Activated naive CD8-positive, alpha-beta T cell treated with anti-CD3 and anti-CD28 coated beads, Interleukin-2, amount 50 U/mL, for 24 hours (primary cell): ENCODE data around the gene CDH15.
A peak's percentile ranks its signal among the peaks of the same experiment; 100 is the strongest.
"Not testable (repeated sequence)": the region's sequence is repeated elsewhere in the genome, so short reads cannot be mapped to it uniquely, and the experiment has no call there.

Experiments
- ATAC-seq: fragments of 150-1000 bp; cut with Tn5 transposase; one replicate; pipeline ENCODE4 v1.10.0; 2021
- DNase-seq: peaks from one replicate; pipeline ENCODE4 v3.0.0; 2021
- H3K27ac Mint-ChIP-seq: one replicate; pipeline ENCODE4 v1.8.0; 2021; ENCODE audit warnings: mild to moderate bottlenecking, mixed read lengths
- H3K27me3 Mint-ChIP-seq: one replicate; pipeline ENCODE4 v1.8.0; 2021; ENCODE audit warnings: mixed read lengths
- H3K36me3 Mint-ChIP-seq: one replicate; pipeline ENCODE4 v1.8.0; 2021; ENCODE audit warnings: low read depth, mixed read lengths
- H3K4me1 Mint-ChIP-seq: one replicate; pipeline ENCODE4 v1.8.0; 2021; ENCODE audit warnings: mixed read lengths
- H3K4me3 Mint-ChIP-seq: one replicate; pipeline ENCODE4 v1.8.0; 2021; ENCODE audit warnings: mild to moderate bottlenecking, moderate library complexity, mixed read lengths
- H3K9me3 Mint-ChIP-seq: one replicate; pipeline ENCODE4 v1.8.0; 2021; ENCODE audit warnings: mixed read lengths

Gene CDH15

GRCh38 chr16:89159066-89159849 is 12.3 kb upstream of the CDH15 start:
- H3K4me1 Mint-ChIP-seq, result no peaks in the 10 kb centered on the region
- no peaks in the 10 kb centered on the region for H3K36me3 Mint-ChIP-seq
- H3K27me3 Mint-ChIP-seq, result no peaks in the 10 kb centered on the region
- no peaks in the 10 kb centered on the region for H3K9me3 Mint-ChIP-seq
- no peak overlapping the region for H3K27ac Mint-ChIP-seq
- no peak for ATAC-seq
- H3K4me3 Mint-ChIP-seq, result no peak overlapping the region
- no peak for DNase-seq

GRCh38 chr16:89159850-89160354 is 11.6 kb upstream of the CDH15 start:
- ATAC-seq (no peak), DNase-seq (no peak)
- H3K4me3 Mint-ChIP-seq, result no peak overlapping the region
- H3K4me1 Mint-ChIP-seq, result no peaks in the 10 kb centered on the region
- no peaks in the 10 kb centered on the region for H3K27me3 Mint-ChIP-seq
- H3K9me3 Mint-ChIP-seq, result no peaks in the 10 kb centered on the region
- no peak overlapping the region for H3K27ac Mint-ChIP-seq
- no peaks in the 10 kb centered on the region for H3K36me3 Mint-ChIP-seq

DNA sequence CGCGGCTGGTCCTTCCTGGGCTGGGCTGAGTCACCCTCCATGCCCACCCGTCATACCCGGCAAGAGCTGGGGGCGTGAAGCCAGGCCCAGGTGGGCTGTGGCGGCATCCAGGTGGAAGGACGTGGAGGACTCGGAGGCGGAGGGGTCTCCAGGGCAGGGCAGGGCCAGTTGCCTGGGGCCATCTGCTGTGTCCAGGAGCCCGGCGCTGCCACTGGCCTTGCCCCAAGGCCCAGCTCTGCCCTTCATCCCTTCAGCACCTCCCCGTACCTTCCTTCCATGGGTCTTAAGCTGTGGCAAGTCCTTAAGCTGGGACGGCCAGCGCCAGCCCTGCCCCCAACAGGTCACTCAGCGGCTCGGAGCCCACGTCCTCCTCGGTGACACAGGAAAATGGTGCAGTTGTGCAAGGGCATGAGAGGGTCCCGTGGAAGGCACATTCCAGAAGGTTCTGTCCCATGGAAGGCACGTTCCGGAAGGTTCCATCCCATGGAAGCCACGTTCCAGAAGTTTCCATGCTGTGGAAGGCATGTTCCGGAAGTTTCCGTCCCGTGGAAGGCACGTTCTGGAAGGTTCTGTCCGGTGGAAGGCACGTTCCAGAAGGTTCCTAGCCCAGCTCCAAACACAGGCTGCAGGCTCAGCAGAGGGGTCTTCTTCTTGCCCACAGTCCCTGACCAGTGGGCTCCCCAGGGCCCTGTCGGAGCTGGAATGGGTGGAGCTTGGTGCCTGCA is 10.4 kb upstream of the CDH15 start:
- no peaks in the 10 kb centered on the region for H3K9me3 Mint-ChIP-seq
- H3K4me1 Mint-ChIP-seq, result no peaks in the 10 kb centered on the region
- no peaks in the 10 kb centered on the region for H3K36me3 Mint-ChIP-seq
- H3K4me3 Mint-ChIP-seq, result no peak overlapping the region
- ATAC-seq, result no peak
- DNase-seq, result no peak
- no peaks in the 10 kb centered on the region for H3K27me3 Mint-ChIP-seq
- H3K27ac Mint-ChIP-seq, result no peak overlapping the region

DNA sequence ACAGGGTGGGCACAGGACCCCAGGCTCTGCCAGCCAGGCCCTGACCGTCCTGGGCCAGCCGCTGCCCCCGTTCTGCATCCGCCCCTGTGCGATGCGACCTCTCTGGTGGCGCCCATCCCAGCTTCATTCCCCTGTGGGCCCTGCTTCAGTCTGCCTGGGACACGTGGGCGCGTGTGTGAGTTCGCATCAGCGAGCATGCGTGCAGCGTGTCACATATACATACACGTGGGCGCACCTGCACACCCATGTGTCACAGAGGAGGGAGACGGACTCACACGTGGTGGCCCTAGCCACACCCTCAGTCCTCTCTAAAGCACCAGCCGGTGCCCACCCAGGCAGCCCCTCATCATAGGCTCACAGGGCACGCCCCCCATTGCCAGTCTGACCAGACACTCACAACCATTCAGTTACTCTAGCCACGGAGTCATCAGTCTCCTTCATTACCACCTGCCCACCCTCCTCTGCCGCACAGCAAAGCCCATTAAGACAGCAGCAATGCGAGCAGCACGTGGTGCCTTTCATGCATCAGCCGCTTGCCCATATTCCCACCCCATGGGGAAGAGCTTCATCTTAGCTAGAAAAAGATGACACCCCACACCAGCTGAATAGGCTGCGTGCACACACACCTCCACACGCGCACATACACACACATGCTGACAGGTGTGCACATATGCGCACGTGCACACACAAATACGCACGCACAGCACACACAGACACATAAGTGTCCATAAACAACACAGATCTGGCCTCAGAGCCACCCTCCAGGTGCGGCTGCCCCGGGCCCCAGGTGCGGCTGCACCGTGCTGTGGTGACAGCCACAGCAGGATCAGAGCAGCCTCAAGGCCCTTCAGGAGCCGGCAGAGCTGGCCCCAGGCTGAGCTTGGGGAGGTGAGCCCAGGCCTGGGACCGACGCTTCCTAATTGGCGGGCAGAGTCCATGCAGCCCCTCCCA is 9.5 kb upstream of the CDH15 start:
- no peaks in the 10 kb centered on the region for H3K27me3 Mint-ChIP-seq
- ATAC-seq (no peak), DNase-seq (no peak)
- H3K27ac Mint-ChIP-seq, result no peak overlapping the region
- no peaks in the 10 kb centered on the region for H3K4me1 Mint-ChIP-seq
- H3K36me3 Mint-ChIP-seq, result no peaks in the 10 kb centered on the region
- H3K4me3 Mint-ChIP-seq, result no peak overlapping the region
- no peaks in the 10 kb centered on the region for H3K9me3 Mint-ChIP-seq

- H3K36me3 Mint-ChIP-seq, result no peaks in the 10 kb centered on the region
- H3K4me3 Mint-ChIP-seq, result no peak overlapping the region
- H3K27ac Mint-ChIP-seq, result no peak overlapping the region
- H3K27me3 Mint-ChIP-seq, result no peaks in the 10 kb centered on the region
- ATAC-seq (no peak), DNase-seq (no peak)
- no peaks in the 10 kb centered on the region for H3K9me3 Mint-ChIP-seq
- no peaks in the 10 kb centered on the region for H3K4me1 Mint-ChIP-seq
Measured at GRCh38 chr16:89163297-89163696, 8.3 kb upstream of the CDH15 start.

DNA sequence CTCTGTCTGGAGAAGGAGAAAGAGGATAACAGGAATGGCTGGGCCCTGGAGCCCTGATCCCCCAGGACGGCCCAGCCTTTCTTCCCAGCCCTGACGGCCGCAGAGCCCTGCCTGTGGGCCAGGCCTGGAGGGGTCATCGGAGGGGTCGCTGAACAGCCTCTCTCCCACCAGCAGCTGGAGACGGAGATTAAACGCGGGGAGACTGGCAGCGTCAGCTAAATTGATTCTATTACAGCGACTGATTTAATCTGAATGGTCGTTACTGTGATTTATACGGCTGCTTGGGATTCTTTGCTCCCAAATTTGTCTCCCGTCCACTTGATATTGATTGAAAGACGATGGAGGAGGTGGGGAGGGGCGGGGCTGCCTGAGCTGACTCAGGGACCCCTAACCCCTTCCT is 7.1 kb upstream of the CDH15 start:
- Mint-ChIP-seq H3K9me3 (no peaks in the 10 kb centered on the region), H3K36me3 (no peaks in the 10 kb centered on the region), H3K27ac (no peak overlapping the region), H3K4me3 (no peak overlapping the region), H3K4me1 (no peaks in the 10 kb centered on the region), H3K27me3 (no peaks in the 10 kb centered on the region)
- DNase-seq (no peak), ATAC-seq (no peak)

- H3K27ac Mint-ChIP-seq, result no peak overlapping the region
- no peak overlapping the region for H3K4me3 Mint-ChIP-seq
- no peaks in the 10 kb centered on the region for H3K9me3 Mint-ChIP-seq
- H3K36me3 Mint-ChIP-seq, result no peaks in the 10 kb centered on the region
- DNase-seq (no peak), ATAC-seq (no peak)
- H3K27me3 Mint-ChIP-seq, result no peaks in the 10 kb centered on the region
- no peaks in the 10 kb centered on the region for H3K4me1 Mint-ChIP-seq
Measured at GRCh38 chr16:89164847-89165680, 6.5 kb upstream of the CDH15 start.

DNA sequence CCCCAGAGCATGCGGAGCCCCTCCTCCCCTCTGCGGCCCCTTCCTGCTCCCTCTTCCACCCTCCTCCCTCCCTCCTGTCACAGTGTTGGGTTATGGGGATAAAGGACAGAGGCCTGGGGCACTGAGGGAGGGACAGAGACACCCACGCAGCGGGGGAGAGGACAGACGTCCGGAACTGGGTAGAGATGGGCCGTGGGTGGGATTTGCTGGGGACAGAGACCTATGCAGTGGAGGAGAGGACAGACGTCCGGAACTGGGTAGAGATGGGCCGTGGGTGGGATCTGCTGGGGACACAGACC is 5.9 kb upstream of the CDH15 start:
- not testable (repeated sequence) for H3K4me3 Mint-ChIP-seq, H3K4me1 Mint-ChIP-seq, H3K36me3 Mint-ChIP-seq, ATAC-seq, DNase-seq, H3K27ac Mint-ChIP-seq, H3K27me3 Mint-ChIP-seq, H3K9me3 Mint-ChIP-seq

DNA sequence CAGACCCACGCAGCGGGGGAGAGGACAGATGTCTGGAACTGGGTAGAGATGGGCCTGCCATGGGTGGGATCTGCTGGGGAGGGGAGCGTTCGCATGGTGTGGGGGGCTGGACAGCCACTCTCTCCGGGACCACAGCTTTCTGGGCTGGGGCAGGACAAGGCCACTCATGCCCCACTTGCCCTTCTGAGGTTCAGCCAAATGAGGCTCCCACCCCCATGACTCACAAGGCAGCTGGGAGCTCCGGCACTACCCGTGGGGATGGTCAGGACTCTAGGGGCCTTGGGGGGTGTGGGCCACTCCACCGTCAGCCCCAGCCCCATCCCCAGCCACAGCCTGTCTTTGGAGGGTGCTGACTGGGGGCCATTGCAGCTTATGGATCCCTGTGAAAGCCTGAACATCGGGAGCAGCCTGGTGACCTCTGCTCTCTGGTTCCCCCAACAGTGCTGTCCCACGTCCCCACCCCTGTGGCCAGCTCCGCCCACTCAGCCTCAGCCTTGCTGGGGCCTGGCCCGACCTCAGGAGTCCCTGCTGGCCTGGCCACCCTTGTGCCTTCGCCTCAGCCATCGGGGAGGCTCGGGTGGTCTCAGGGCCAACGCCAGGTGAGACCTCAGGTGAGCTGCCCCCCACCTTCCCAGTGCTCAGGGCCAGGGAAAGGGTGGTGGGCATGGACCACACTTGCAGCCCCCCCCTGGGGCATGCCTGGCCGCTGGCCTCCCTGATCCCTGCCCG is 4.7 kb upstream of the CDH15 start:
- Mint-ChIP-seq H3K4me1 (peaks cover 6% of the 10 kb centered on the region), H3K4me3 (no peak overlapping the region), H3K27ac (no peak overlapping the region), H3K9me3 (no peaks in the 10 kb centered on the region), H3K36me3 (no peaks in the 10 kb centered on the region), H3K27me3 (peaks cover 2% of the 10 kb centered on the region)
- ATAC-seq, result no peak
- no peak for DNase-seq

DNA sequence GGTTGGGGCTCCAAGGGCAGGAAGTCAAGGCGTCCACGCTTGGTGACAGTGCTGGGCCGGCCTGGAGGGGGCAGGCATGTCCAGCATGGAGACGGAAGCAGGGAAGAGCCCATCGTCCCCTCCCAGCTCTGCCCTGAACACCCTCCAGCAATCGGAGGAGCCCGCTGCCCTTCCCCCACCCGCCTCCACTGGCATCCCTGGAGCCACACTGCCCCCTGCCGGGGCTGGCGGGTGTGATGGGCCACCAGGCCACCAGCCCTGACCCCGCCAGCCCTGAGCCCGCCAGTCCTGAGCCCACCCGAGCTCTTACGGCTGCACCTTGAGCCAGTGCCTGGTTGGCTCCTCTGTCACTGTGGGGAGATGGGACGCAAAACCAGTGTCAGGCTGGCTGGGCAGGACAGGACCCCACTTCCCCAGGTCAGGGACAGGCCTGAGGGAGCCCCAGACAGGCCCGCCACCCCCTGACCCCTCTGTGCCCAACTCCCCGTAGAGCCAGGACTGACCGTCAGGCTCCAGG is 4.1 kb upstream of the CDH15 start:
- Mint-ChIP-seq H3K36me3 (no peaks in the 10 kb centered on the region), H3K9me3 (no peaks in the 10 kb centered on the region), H3K27me3 (peaks cover 2% of the 10 kb centered on the region), H3K4me1 (peaks cover 6% of the 10 kb centered on the region), H3K27ac (no peak overlapping the region), H3K4me3 (no peak overlapping the region)
- DNase-seq, result peak; percentile 94
- ATAC-seq, result peak; percentile 30

GRCh38 chr16:89168381-89169189 is 3.0 kb upstream of the CDH15 start:
- Mint-ChIP-seq H3K27me3 (peaks cover 2% of the 10 kb centered on the region), H3K27ac (no peak overlapping the region), H3K36me3 (no peaks in the 10 kb centered on the region), H3K9me3 (no peaks in the 10 kb centered on the region), H3K4me3 (no peak overlapping the region), H3K4me1 (peaks cover 6% of the 10 kb centered on the region)
- DNase-seq (no peak), ATAC-seq (no peak)

- no peak for DNase-seq
- Mint-ChIP-seq H3K4me1 (peaks cover 6% of the 10 kb centered on the region), H3K27me3 (peaks cover 2% of the 10 kb centered on the region), H3K36me3 (no peaks in the 10 kb centered on the region), H3K9me3 (no peaks in the 10 kb centered on the region), H3K4me3 (no peak overlapping the region), H3K27ac (no peak overlapping the region)
- ATAC-seq, result no peak
Measured at GRCh38 chr16:89169778-89170177, 1.8 kb upstream of the CDH15 start.
